ENCODE data around the gene ADRA1B.

DNA sequence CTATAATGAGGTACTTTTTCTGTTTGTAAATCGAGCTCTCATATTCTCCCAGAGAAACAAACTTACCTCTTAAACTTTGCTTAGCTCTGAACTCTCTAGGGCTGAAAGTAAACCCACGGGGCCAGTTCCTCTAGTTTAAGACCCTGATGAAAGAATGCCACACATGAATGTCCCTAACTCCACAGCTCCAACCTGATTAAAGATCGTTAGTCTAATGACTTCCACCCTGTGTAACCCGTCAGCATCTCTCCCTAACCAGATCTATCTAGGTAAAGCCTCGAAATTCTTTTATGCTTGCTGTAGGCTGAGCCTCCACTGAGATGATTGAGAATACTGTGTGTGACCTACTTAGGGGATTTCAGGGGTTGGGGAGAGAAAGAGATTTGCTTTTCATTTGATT, 27.0 kb downstream of the ADRA1B start:
- TF ChIP-seq, protein P1, sequence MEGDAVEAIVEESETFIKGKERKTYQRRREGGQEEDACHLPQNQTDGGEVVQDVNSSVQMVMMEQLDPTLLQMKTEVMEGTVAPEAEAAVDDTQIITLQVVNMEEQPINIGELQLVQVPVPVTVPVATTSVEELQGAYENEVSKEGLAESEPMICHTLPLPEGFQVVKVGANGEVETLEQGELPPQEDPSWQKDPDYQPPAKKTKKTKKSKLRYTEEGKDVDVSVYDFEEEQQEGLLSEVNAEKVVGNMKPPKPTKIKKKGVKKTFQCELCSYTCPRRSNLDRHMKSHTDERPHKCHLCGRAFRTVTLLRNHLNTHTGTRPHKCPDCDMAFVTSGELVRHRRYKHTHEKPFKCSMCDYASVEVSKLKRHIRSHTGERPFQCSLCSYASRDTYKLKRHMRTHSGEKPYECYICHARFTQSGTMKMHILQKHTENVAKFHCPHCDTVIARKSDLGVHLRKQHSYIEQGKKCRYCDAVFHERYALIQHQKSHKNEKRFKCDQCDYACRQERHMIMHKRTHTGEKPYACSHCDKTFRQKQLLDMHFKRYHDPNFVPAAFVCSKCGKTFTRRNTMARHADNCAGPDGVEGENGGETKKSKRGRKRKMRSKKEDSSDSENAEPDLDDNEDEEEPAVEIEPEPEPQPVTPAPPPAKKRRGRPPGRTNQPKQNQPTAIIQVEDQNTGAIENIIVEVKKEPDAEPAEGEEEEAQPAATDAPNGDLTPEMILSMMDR (IDR thresholded peaks at IDR 0.05), result no peak
- no peak for TF ChIP-seq POLR2A (IDR thresholded peaks at IDR 0.05)
